Measurements from ENCODE around the gene TIMM17A. TPM values are rescaled to one million over a fixed set of nuclear protein-coding genes. Genes with fewer than 3 reads are reported as not detected.

TIMM17A gene
- total RNA-seq, 1 experiment from 2014 or later, result 56.1 TPM

GRCh38 chr1:202010180-202011015 is 55.1 kb downstream of the TIMM17A start, which contains the start of gene ELF3:
ELF3 (plus strand) TSS chr1:202010587; CDS start chr1:202011137, 550 bp downstream.
- peak; percentile 92 for ATAC-seq
- ChIA-PET POLR2A (interaction anchor here (0.5 to 2.0 kb wide), 20 partner anchors 9 to 165 kb away, joined by 3 to 14 read pairs (median 4); partner anchors contain the start of gene TIMM17A), CTCF (interaction anchor here (0.7 to 9.3 kb wide), 31 partner anchors 11 to 471 kb away, joined by 3 to 149 read pairs (median 4); partner anchors contain the start of genes GPR37L1, SHISA4 and TIMM17A)
- H3K36me3 Mint-ChIP-seq, result peaks cover 4% of the 10 kb centered on the region
- H3K9me3 Mint-ChIP-seq, result no peaks in the 10 kb centered on the region
- peak; percentile 88 for DNase-seq (ENCODE audit: low spot score)
- H3K27me3 Mint-ChIP-seq (ENCODE audit: low read depth), result no peaks in the 10 kb centered on the region
- H3K4me1 Mint-ChIP-seq, result peaks cover 48% of the 10 kb centered on the region
- peak within 1 kb of the TSS; percentile 98 for H3K27ac Mint-ChIP-seq
- TF ChIP-seq ZNF532 (CRISPR knock-in tag; IDR thresholded peaks at IDR 0.05; ENCODE audit: borderline replicate concordance), result peak; percentile 40; the same call in 1 of the 2 replicates
- peak; percentile 58; the same call in 1 of the 2 replicates for TF ChIP-seq ZNF671 (CRISPR knock-in tag; IDR thresholded peaks at IDR 0.05)
- 0 out of 2 replicates have a peak, but pooled peaks have one; percentile 29 for TF ChIP-seq ZBTB43 (CRISPR knock-in tag; IDR thresholded peaks at IDR 0.05)
- no peak for TF ChIP-seq SOX15 (CRISPR knock-in tag; IDR thresholded peaks at IDR 0.05)
- no peak for TF ChIP-seq ESRRA (CRISPR knock-in tag; IDR thresholded peaks at IDR 0.05; ENCODE audit: borderline replicate concordance)
- TF ChIP-seq OVOL2 (CRISPR knock-in tag; IDR thresholded peaks at IDR 0.05; ENCODE audit: borderline replicate concordance), result no peak
- peak; percentile 63; the same call in 1 of the 2 replicates for TF ChIP-seq FOXP1 (CRISPR knock-in tag; IDR thresholded peaks at IDR 0.05; ENCODE audit: borderline replicate concordance)
- TF ChIP-seq ZNF232 (CRISPR knock-in tag; IDR thresholded peaks at IDR 0.05), result no peak
- no peak for TF ChIP-seq KAT7 (CRISPR knock-in tag; IDR thresholded peaks at IDR 0.05; ENCODE audit: borderline replicate concordance)
- peak; percentile 54 for TF ChIP-seq GABPB1 (CRISPR knock-in tag; IDR thresholded peaks at IDR 0.05)
- no peak for TF ChIP-seq PRDM15 (CRISPR knock-in tag; IDR thresholded peaks at IDR 0.05)
- TF ChIP-seq AR (CRISPR knock-in tag; IDR thresholded peaks at IDR 0.05), result no peak
- peak; percentile 32; the same call in 1 of the 2 replicates for TF ChIP-seq CREM (CRISPR knock-in tag; IDR thresholded peaks at IDR 0.05)
- no peak for TF ChIP-seq TCF7 (CRISPR knock-in tag; IDR thresholded peaks at IDR 0.05; ENCODE audit: low read depth)
- TF ChIP-seq ZNF219 (CRISPR knock-in tag; IDR thresholded peaks at IDR 0.05; ENCODE audit: borderline replicate concordance), result no peak
- no peak for TF ChIP-seq ERG (CRISPR knock-in tag; IDR thresholded peaks at IDR 0.05)
- TF ChIP-seq SP1 (CRISPR knock-in tag; conservative IDR thresholded peaks at IDR 0.05), result 0 out of 2 replicates have a peak, but pooled peaks have one; percentile 48
- TF ChIP-seq ETV6 (CRISPR knock-in tag; IDR thresholded peaks at IDR 0.05), result peak; percentile 38; the same call in 1 of the 2 replicates
- TF ChIP-seq NFYB (CRISPR knock-in tag; conservative IDR thresholded peaks at IDR 0.05; ENCODE audit: low read depth), result peak; percentile 23; the same call in 1 of the 2 replicates
- H3K4me3 Mint-ChIP-seq, result peak within 1 kb of the TSS; percentile 76
